ENCODE results near the gene BAHD1.
"Not testable (repeated sequence)": the region's sequence is repeated elsewhere in the genome, so short reads cannot be mapped to it uniquely, and the experiment has no call there.

The BAHD1 gene

GRCh38 chr15:40445421-40445922, 4.7 kb downstream of the BAHD1 start:
- peak; percentile 51 for DNase-seq (ENCODE audit: low read depth, low spot score)

- no peak for DNase-seq (ENCODE audit: low read depth, low spot score)
Measured at GRCh38 chr15:40446144-40446543, 5.4 kb downstream of the BAHD1 start.

- no peak for DNase-seq (ENCODE audit: low read depth, low spot score)
Measured at GRCh38 chr15:40448354-40448753, 7.6 kb downstream of the BAHD1 start.

- DNase-seq (ENCODE audit: low read depth, low spot score), result no peak
Measured at GRCh38 chr15:40449275-40449674, 8.5 kb downstream of the BAHD1 start.

DNA sequence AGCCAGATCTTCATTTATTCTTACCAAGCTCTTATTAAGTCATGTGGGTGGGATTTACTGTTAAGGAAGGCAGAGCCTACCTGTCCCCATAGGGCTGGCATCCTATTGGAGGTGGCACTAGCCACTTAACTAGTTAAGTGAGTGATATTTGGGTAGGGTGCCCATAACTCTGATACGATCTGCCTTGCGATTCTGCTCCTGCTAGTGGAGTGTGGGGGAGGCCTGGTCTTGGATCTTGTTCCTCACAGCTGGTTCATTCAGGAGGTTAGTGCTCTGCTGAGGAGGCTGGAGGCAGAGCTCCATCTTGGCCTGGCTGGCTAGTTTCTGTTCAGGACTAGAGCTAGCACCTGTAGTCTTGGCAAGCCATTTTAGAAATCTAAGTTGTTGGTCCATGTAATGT, 9.3 kb downstream of the BAHD1 start:
- no peak for DNase-seq (ENCODE audit: low read depth, low spot score)

GRCh38 chr15:40451527-40452158, 10.9 kb downstream of the BAHD1 start:
- no peak for DNase-seq (ENCODE audit: low read depth, low spot score)

GRCh38 chr15:40452296-40453090, 11.7 kb downstream of the BAHD1 start:
- DNase-seq (ENCODE audit: low read depth, low spot score), result no peak

DNA sequence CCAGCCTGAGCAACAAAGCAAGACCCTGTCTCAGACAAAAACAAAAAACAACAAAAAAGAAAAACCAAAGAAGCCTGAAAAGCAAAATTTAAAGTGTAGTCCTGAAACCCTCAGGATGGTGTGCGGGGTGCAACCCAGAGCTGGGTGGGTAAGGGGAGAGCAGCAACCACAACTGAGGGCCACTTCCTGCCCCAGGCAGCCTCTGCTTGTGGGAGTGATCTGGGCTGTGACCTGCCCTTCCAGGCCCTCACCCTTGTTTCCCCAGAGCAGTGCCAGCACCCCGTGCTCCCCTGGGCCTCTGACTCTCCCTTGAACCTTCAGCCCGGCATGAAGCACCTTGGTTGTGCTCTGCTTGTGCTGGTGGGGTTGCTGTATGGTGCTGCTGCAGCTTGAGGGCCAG, 13.2 kb downstream of the BAHD1 start:
- DNase-seq (ENCODE audit: low read depth, low spot score), result not testable (repeated sequence)

DNA sequence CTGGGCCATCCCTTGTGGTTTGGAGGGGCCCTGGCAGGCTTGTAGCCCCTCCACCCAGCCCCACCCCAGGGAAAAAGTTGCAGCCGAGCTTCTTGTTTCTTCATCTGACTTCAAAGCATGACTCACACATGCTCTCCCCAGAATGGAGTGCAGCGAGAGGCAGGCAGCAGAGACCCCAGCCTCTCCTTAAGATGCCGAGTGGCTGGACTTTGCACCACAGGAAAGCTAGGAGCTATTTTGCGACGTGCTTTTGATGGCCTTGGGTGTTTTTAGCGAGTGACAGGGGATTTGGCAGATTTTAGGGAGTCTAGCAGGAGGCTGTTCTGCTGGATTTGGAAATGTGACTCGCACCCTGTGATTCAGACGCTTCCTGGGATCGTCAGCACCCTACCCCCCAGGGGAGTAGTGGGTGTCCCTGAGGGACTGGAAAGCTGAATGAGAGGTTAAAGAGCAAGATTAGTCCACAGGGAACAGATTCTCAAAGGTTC, 14.2 kb downstream of the BAHD1 start:
- peak; percentile 60 for DNase-seq (ENCODE audit: low read depth, low spot score)

DNA sequence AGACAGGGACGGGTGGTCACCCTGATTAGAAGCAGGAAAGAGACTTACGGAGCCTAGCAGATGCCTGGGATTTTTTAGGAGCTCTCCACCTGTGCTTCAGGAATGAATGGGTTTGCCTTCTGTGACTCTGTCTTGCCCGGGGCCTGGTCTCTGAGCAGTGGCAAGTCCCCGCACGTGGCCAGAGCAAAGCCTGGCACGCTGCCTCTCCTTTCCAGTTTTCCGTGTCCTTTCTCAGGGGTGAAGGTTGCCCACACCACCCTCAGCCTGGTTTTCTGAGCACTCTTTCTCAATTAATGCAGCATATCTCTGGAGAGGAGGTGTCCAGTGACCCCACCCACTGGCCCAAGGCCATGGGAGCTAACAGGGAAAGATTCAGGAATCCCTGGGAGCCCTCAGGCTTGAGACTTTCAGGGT, 15.6 kb downstream of the BAHD1 start:
- no peak for DNase-seq (ENCODE audit: low read depth, low spot score)

DNA sequence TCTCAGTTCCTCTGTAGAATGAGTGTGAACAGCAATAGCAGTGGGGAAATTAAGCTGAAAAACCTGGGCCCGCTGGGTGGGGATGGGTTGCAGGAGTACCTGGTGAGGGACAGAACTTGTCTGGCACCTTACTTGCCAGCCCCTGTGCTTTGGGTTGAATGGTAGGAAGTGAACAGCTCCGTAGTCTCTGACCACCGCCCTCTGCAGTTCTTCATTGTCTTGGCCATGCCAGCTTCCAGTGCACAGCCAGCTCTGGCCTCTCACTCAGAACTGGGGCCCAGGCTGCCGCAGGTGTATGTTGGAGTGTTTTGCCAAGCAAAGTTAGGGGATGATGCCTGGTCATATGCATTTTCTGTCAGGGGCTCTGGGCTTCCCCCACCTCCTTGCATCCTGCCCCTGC, 16.0 kb downstream of the BAHD1 start:
- no peak for DNase-seq (ENCODE audit: low read depth, low spot score)

GRCh38 chr15:40458495-40459371, 18.0 kb downstream of the BAHD1 start:
- DNase-seq (ENCODE audit: low read depth, low spot score), result no peak

- no peak for DNase-seq (ENCODE audit: low read depth, low spot score)
Measured at GRCh38 chr15:40459391-40460015, 18.8 kb downstream of the BAHD1 start.

DNA sequence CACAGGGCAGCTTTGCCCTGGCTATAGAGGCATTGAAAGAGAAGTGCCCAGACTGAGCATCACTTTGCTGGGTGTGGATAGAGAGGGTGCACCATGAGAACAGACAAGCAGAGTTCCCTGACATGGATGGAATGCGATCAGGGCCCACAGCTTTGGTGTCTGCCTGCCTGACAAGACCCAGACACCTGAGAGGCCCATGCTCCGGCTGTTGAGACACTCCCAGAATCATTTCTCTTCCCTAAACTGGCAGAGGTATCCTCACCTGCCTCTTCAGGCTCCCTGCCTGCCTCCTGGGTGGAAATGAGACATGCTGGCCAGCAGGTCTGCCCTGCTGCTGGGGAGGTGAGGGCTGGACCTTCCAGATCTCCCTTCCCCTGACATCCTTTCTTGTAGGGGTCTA, 19.7 kb downstream of the BAHD1 start:
- no peak for DNase-seq (ENCODE audit: low read depth, low spot score)

DNA sequence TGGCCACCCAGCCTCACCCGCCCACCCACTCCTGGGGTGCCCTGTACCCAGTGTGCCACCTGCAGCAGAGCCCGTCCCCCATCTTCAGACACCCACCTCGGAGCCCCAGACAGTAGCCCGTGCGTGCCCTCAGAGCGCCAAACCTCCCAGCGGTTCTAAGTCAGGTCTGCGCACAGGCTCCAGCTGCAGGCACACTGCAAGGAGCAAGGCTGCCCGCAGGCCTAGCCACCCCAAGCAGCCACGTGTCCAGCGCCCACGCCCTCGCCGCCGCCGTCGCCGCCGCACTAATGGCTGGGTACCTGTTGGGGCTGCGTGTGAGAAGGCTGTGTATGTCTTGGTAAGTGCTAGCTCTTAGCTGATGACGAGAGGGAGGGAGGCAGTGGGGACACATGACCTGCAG, 21.2 kb downstream of the BAHD1 start:
- no peak for DNase-seq (ENCODE audit: low read depth, low spot score)

DNA sequence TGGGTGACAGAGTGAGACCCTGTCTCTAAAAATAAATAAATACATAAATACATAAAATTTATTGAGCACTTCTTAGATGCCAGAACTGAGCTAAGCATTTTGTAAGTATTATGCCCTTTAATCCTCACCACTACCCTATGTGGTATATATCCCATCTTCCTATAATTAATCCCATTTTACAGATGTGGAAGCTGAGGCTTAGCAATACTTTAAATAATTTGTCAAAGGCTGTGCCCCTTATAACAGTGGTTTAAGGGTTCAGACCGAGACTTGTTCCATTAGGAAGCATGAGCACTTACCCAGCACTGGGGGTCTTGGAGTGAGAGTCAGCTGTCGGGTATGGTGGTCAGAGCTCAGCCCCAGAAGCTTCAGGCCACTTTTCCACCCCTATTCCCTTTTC, 22.5 kb downstream of the BAHD1 start:
- no peak for DNase-seq (ENCODE audit: low read depth, low spot score)

- no peak for DNase-seq (ENCODE audit: low read depth, low spot score)
Measured at GRCh38 chr15:40463886-40464545, 23.3 kb downstream of the BAHD1 start.

- DNase-seq (ENCODE audit: low read depth, low spot score), result no peak
Measured at GRCh38 chr15:40464595-40465185, 23.9 kb downstream of the BAHD1 start.

DNA sequence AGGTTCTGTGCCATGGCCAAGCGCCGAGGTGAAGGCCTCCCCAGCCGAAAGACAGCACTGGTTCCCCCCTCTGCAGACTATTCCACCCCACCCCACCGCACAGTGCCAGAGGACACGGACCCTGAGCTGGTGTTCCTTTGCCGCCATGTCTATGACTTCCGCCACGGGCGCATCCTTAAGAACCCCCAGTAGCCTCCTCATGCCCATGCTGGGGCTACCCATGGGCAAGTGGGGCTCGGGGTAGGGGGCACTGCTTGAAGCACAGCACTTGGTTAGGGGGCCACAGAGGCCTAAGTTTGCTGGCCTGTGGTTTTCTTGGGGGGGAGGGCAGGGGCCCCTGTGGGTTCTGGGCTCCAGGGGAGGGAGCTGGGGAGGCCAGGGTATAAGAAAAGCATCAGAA, 25.2 kb downstream of the BAHD1 start:
- DNase-seq (ENCODE audit: low read depth, low spot score), result no peak

DNA sequence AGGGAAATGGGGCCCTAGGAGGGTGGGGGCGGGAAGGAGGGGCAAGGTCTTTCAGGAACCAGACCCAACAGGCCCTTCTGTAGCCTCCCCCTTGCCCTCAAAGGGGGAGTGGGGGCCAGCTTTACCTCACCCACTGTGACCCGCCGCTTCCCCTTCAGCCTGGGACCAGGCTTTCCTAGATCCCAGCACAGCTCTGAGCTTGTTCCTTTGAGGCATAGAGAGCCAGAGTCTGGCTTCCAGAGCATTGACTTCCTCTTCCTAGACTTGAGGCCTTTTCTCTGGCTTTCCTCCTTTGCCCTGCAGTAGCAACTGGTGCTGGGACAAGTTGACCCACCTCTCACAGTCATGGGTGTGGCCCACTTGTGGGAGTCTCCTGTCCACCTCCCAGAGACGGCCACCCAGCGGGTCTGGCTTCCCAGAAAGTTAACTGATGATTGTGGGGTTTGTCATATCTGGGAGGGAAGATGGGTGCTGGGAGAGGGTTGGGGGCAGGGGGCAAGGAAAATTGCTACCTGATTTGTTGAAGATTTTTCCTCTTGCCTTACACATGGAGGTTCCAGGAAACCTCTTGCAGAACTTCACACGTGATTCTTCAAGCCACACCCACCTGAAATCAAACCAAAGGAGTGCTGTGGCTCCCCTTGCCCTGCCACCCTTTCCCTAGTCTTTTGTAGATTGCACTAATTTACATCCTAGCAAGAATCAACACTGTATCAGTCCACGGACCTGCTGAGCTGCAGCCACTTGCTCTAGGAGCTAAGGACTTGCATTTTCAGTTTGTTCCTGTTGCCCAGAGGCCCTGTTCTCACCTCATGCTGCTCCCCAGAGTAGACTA, 25.9 kb downstream of the BAHD1 start:
- DNase-seq (ENCODE audit: low read depth, low spot score), result no peak
